HCT116 (cell line): ENCODE data around the gene DHX40. TPM values are rescaled to one million over a fixed set of nuclear protein-coding genes. Genes with fewer than 3 reads are reported as not detected.

Experiments
- ATAC-seq: fragments of 200-7000 bp; cut with Tn5 transposase; 2 replicates; pipeline ENCODE4 v1.9.1; 2020; ENCODE audit warnings: mild to moderate bottlenecking, moderate library complexity
- BruUV-seq: library from RNA; stranded (reverse); fragments of 400-500 nt; replicated peaks from 2 replicates; lab custom pipeline; 2021; lab: Mats Ljungman, UMichigan
- CTCF ChIA-PET: fragments of 300-600 bp; sonication (Branson Sonifier 250); formaldehyde crosslinking; loops from one replicate; lab custom pipeline; 2021; ENCODE audit warnings: antibody characterized with exemption; lab: Charles Lee
- POLR2A ChIA-PET: fragments of 300-600, 350-600 bp; sonication (Branson Sonifier 250); formaldehyde crosslinking; loops from one replicate; lab custom pipeline; 2021; ENCODE audit warnings: antibody characterized with exemption; lab: Charles Lee
- RAD21 ChIA-PET, 2 experiments: fragments of 300-600 bp; sonication (Branson Sonifier 250); formaldehyde crosslinking; loops; one replicate each; lab custom pipeline; 2023; ENCODE audit warnings: low total read pairs in 2 of 2; ENCODE audit not compliant: uncharacterized antibody in 2 of 2, unreplicated experiment in 2 of 2, low non-redundant PET in 1 of 2; lab: Charles Lee
- DNase-seq: peaks from one replicate; pipeline ENCODE4 v3.0.0-alpha.2; 2010; ENCODE audit warnings: low read depth, low spot score
- H2AFZ ChIP-seq: fragments of 200-600 bp; shearing (Covaris generic), sonication (generic); 2 replicates; pipeline ENCODE4 v1.6.1; 2017; ENCODE audit warnings: low read depth, mixed run types, mixed read lengths, antibody characterized with exemption, low read length; ENCODE audit not compliant: poor library complexity, severe bottlenecking
- H3K27ac ChIP-seq: 2 replicates; pipeline ENCODE4 v1.5.1; 2012; ENCODE audit warnings: low read depth, low read length
- H3K27me3 ChIP-seq: fragments of 200-600 bp; sonication (generic); 2 replicates; pipeline ENCODE4 v1.6.1; 2016; ENCODE audit warnings: mixed run types, low read length, mixed read lengths; ENCODE audit not compliant: insufficient read depth
- H3K36me3 ChIP-seq, 2 experiments: fragments of 200-500 bp in 1 of 2; fragments of 200-600 bp in 1 of 2; sonication (Bioruptor generic) in 1 of 2; sonication (generic) in 1 of 2; 2 replicates each; pipeline versions ENCODE4 v1.5.1 to v1.6.1; 2014 to 2016; ENCODE audit warnings: low read length in 2 of 2, inconsistent platforms in 1 of 2, mixed read lengths in 1 of 2, mixed run types in 1 of 2; ENCODE audit not compliant: insufficient read depth in 2 of 2, control insufficient read depth in 1 of 2
- H3K4me1 ChIP-seq, 2 experiments: fragments of 200-600 bp in 1 of 2; sonication (generic) in 1 of 2; 2 replicates each; pipeline versions ENCODE4 v1.5.1 to v1.6.1; 2012 to 2017; ENCODE audit warnings: low read length in 2 of 2, inconsistent platforms in 1 of 2, mild to moderate bottlenecking in 1 of 2, mixed read lengths in 1 of 2, mixed run types in 1 of 2, moderate library complexity in 1 of 2; ENCODE audit not compliant: insufficient read depth in 2 of 2, control insufficient read depth in 1 of 2
- H3K4me2 ChIP-seq: fragments of 200-600 bp; sonication (generic); 2 replicates; pipeline ENCODE4 v1.6.1; 2017; ENCODE audit warnings: mixed run types, low read length, mixed read lengths
- H3K4me3 ChIP-seq, 2 experiments: fragments of 200-600 bp in 1 of 2; sonication (generic) in 1 of 2; replicated peaks in 1 of 2; 2 replicates each; pipeline ENCODE4 v1.5.1; 2011 to 2016; ENCODE audit warnings: low read length in 2 of 2, control low read depth in 1 of 2, low read depth in 1 of 2, mild to moderate bottlenecking in 1 of 2, mixed read lengths in 1 of 2, mixed run types in 1 of 2
- H3K79me2 ChIP-seq: fragments of 200-600 bp; sonication (generic); 2 replicates; pipeline ENCODE4 v1.6.1; 2017; ENCODE audit warnings: mild to moderate bottlenecking, mixed run types, low read length, moderate library complexity, mixed read lengths; ENCODE audit not compliant: insufficient read depth
- H3K9ac ChIP-seq: fragments of 200-600 bp; sonication (generic); 2 replicates; pipeline ENCODE4 v1.6.1; 2016; ENCODE audit warnings: low read length, mixed read lengths
- H3K9me2 ChIP-seq: fragments of 200-600 bp; sonication (generic), shearing (Covaris generic); 2 replicates; pipeline ENCODE4 v1.6.1; 2017; ENCODE audit warnings: mixed run types, mild to moderate bottlenecking, moderate library complexity; ENCODE audit not compliant: insufficient read depth
- H3K9me3 ChIP-seq, 2 experiments: fragments of 200-500 bp in 1 of 2; fragments of 200-600 bp in 1 of 2; sonication (Bioruptor generic) in 1 of 2; sonication (generic) in 1 of 2; 2 replicates each; pipeline ENCODE4 v1.6.1; 2014 to 2017; ENCODE audit warnings: low read length in 2 of 2, mixed read lengths in 2 of 2, inconsistent platforms in 1 of 2, low read depth in 1 of 2, mild to moderate bottlenecking in 1 of 2, mixed run types in 1 of 2, moderate library complexity in 1 of 2; ENCODE audit not compliant: control insufficient read depth in 1 of 2, insufficient read depth in 1 of 2
- H4K20me1 ChIP-seq: fragments of 200-600 bp; sonication (generic), shearing (Covaris generic); 2 replicates; pipeline ENCODE4 v1.6.1; 2017; ENCODE audit warnings: mixed run types, mild to moderate bottlenecking, moderate library complexity; ENCODE audit not compliant: insufficient read depth
- CBX3 ChIP-seq: IDR thresholded peaks from 2 replicates; pipeline ENCODE4 v1.6.1; 2012; ENCODE audit warnings: low read depth
- CEBPB ChIP-seq: IDR thresholded peaks from 2 replicates; pipeline ENCODE4 v1.6.1; 2012; ENCODE audit warnings: low read depth
- ELF1 ChIP-seq: IDR thresholded peaks from 2 replicates; pipeline ENCODE4 v1.6.1; 2012; ENCODE audit warnings: low read depth, borderline replicate concordance
- EZH2 ChIP-seq: fragments of 200-600 bp; sonication (generic); IDR thresholded peaks from 2 replicates; pipeline ENCODE4 v1.6.1; 2017; ENCODE audit warnings: antibody characterized with exemption, mixed run types
- FOSL1 ChIP-seq: IDR thresholded peaks from 2 replicates; pipeline ENCODE4 v1.6.1; 2012; ENCODE audit warnings: low read depth
- POLR2A ChIP-seq: IDR thresholded peaks from 2 replicates; pipeline ENCODE4 v1.7.0; 2011; ENCODE audit warnings: borderline replicate concordance; ENCODE audit not compliant: insufficient read depth, insufficient read length; ENCODE audit errors: extremely low read depth
- POLR2AphosphoS5 ChIP-seq: IDR thresholded peaks from 2 replicates; pipeline ENCODE4 v1.6.1; 2011; ENCODE audit warnings: mild to moderate bottlenecking, low read depth, low read length, moderate library complexity
- RAD21 ChIP-seq: IDR thresholded peaks from 2 replicates; pipeline ENCODE4 v1.6.1; 2012; ENCODE audit warnings: low read depth, mild to moderate bottlenecking
- SIN3A ChIP-seq: IDR thresholded peaks from 2 replicates; pipeline ENCODE4 v1.6.1; 2012; ENCODE audit warnings: low read depth
- SP1 ChIP-seq: IDR thresholded peaks from 2 replicates; pipeline ENCODE4 v1.6.1; 2012; ENCODE audit warnings: low read depth
- SRF ChIP-seq: IDR thresholded peaks from 2 replicates; pipeline ENCODE4 v1.6.1; 2012; ENCODE audit warnings: low read depth
- TCF7L2 ChIP-seq: IDR thresholded peaks from 2 replicates; pipeline ENCODE4 v1.7.0; 2011; ENCODE audit warnings: borderline replicate concordance, inconsistent platforms; ENCODE audit not compliant: insufficient read depth, insufficient read length; ENCODE audit errors: extremely low read depth
- YY1 ChIP-seq: IDR thresholded peaks from 2 replicates; pipeline ENCODE4 v1.6.1; 2011; ENCODE audit warnings: low read length, low read depth, moderate library complexity, mild to moderate bottlenecking; ENCODE audit not compliant: insufficient replicate concordance; ENCODE audit errors: extremely low read depth
- ZFX ChIP-seq: fragments of 450-650 bp; IDR thresholded peaks from 2 replicates; pipeline ENCODE4 v1.6.1; 2017
- intact Hi-C: fragments of 100-400 bp; cut with micrococcal nuclease; formaldehyde crosslinking; loops from 2 replicates; pipeline ENCODE4 v1.10.0; 2022
- total RNA-seq: library from RNA; stranded (reverse); gene quantifications from one replicate; pipeline ENCODE4 v1.2.1, GENCODE V29; 2021; ENCODE audit not compliant: unreplicated experiment
- TF ChIP-seq, protein P1 (sequence below): IDR thresholded peaks from 2 replicates; pipeline ENCODE4 v1.6.1; 2012; ENCODE audit warnings: low read depth
- TF ChIP-seq, protein P2 (sequence below): IDR thresholded peaks from 2 replicates; pipeline ENCODE4 v1.6.1; 2012
- TF ChIP-seq, protein P3 (sequence below): IDR thresholded peaks from 2 replicates; pipeline ENCODE4 v1.6.1; 2011; ENCODE audit warnings: mild to moderate bottlenecking, low read length, moderate library complexity; ENCODE audit not compliant: insufficient replicate concordance; ENCODE audit errors: extremely low read depth

Gene DHX40
- total RNA-seq, 1 experiment from 2014 or later: 58.7 TPM

DNA sequence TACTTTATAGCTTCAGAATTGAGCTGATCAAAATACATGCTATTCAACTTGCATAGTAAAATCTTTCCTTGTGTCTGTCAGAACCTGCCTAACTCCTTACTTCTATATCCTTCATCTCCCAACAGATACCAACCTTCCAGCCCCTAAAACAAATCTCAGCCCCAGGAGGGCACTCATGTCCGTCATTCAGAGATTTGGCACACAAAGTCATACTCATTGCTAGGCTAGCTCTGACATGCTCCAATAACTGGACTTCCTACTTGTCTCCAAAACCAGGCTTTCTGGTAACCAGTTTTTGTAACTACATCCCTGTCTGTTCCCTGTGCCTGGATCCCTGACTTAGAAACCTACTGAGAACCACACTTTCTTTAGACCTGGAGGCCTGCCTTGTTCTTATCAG, 37.5 kb upstream of the DHX40 start:
- Histone ChIP-seq H3K9me2 (no peaks in the 10 kb centered on the region), H4K20me1 (no peaks in the 10 kb centered on the region), H3K4me3 (no peak overlapping the region), H3K9ac (no peak overlapping the region), H3K9me3 (no peaks in the 10 kb centered on the region), H3K36me3 (no peaks in the 10 kb centered on the region), H2AFZ (no peak overlapping the region), H3K27me3 (no peaks in the 10 kb centered on the region), H3K27ac (no peak overlapping the region), H3K4me1 (no peaks in the 10 kb centered on the region), H3K79me2 (no peaks in the 10 kb centered on the region), H3K4me2 (no peak overlapping the region)
- peak; percentile 5 for TF ChIP-seq POLR2A
- no peak for TF ChIP-seq SIN3A
- RAD21 ChIA-PET: no interaction called here
- CTCF ChIA-PET: no interaction called here
- DNase-seq: no peak
- BruUV-seq: no TSS peak
- intact Hi-C loops: no loop called here
- ATAC-seq: no peak
- POLR2A ChIA-PET: interaction anchor here (0.7 to 1.0 kb wide), 2 partner anchors 10 to 79 kb away, joined by 4 read pairs; no protein-coding TSS in a partner anchor

DNA sequence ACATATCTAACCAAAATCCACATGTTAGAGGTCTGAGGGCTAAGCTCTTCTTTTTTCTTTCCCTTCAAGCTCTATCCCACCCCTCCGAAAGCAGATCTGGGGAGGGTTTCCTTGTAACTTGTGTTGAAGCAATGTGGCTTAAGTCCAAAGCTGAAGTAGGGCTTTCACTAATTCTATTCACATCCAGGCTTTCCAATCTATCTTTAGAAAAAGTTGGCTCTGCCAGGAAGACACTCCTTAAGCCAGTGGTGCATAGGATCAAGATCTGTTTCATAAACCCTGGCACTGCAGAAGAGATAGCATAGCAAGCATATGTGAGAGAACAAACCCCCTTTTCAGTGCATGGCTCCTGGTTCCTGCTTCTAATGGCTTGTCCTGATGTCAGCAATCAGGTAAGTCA, 34.9 kb upstream of the DHX40 start:
- H3K4me3 ChIP-seq: no peak overlapping the region
- H3K4me2 ChIP-seq: no peak overlapping the region
- no peak overlapping the region for H2AFZ ChIP-seq
- no peaks in the 10 kb centered on the region for H3K4me1 ChIP-seq
- no peaks in the 10 kb centered on the region for H4K20me1 ChIP-seq
- no peaks in the 10 kb centered on the region for H3K9me3 ChIP-seq
- intact Hi-C loops: no loop called here
- H3K79me2 ChIP-seq: no peaks in the 10 kb centered on the region
- ChIA-PET RAD21 (no interaction called here), CTCF (interaction anchor here (1.2 to 1.6 kb wide), 2 partner anchors 9 to 137 kb away, joined by 3 to 7 read pairs; no protein-coding TSS in a partner anchor), POLR2A (no interaction called here)
- ATAC-seq (no peak), DNase-seq (no peak)
- H3K9me2 ChIP-seq: no peaks in the 10 kb centered on the region
- no peak overlapping the region for H3K27ac ChIP-seq
- no peak overlapping the region for H3K9ac ChIP-seq
- no peaks in the 10 kb centered on the region for H3K27me3 ChIP-seq
- no peaks in the 10 kb centered on the region for H3K36me3 ChIP-seq
- no TSS peak for BruUV-seq
- TF ChIP-seq, protein P1, sequence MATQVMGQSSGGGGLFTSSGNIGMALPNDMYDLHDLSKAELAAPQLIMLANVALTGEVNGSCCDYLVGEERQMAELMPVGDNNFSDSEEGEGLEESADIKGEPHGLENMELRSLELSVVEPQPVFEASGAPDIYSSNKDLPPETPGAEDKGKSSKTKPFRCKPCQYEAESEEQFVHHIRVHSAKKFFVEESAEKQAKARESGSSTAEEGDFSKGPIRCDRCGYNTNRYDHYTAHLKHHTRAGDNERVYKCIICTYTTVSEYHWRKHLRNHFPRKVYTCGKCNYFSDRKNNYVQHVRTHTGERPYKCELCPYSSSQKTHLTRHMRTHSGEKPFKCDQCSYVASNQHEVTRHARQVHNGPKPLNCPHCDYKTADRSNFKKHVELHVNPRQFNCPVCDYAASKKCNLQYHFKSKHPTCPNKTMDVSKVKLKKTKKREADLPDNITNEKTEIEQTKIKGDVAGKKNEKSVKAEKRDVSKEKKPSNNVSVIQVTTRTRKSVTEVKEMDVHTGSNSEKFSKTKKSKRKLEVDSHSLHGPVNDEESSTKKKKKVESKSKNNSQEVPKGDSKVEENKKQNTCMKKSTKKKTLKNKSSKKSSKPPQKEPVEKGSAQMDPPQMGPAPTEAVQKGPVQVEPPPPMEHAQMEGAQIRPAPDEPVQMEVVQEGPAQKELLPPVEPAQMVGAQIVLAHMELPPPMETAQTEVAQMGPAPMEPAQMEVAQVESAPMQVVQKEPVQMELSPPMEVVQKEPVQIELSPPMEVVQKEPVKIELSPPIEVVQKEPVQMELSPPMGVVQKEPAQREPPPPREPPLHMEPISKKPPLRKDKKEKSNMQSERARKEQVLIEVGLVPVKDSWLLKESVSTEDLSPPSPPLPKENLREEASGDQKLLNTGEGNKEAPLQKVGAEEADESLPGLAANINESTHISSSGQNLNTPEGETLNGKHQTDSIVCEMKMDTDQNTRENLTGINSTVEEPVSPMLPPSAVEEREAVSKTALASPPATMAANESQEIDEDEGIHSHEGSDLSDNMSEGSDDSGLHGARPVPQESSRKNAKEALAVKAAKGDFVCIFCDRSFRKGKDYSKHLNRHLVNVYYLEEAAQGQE: no peak
- TF ChIP-seq ELF1 (no peak), EZH2 (no peak), SIN3A (no peak), TCF7L2 (no peak), RAD21 (no peak), POLR2AphosphoS5 (no peak), YY1 (no peak), SRF (no peak), CEBPB (no peak), ZFX (no peak), CBX3 (no peak), SP1 (no peak), FOSL1 (no peak)
- TF ChIP-seq, protein P2, sequence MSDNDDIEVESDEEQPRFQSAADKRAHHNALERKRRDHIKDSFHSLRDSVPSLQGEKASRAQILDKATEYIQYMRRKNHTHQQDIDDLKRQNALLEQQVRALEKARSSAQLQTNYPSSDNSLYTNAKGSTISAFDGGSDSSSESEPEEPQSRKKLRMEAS: no peak
- TF ChIP-seq, protein P3, sequence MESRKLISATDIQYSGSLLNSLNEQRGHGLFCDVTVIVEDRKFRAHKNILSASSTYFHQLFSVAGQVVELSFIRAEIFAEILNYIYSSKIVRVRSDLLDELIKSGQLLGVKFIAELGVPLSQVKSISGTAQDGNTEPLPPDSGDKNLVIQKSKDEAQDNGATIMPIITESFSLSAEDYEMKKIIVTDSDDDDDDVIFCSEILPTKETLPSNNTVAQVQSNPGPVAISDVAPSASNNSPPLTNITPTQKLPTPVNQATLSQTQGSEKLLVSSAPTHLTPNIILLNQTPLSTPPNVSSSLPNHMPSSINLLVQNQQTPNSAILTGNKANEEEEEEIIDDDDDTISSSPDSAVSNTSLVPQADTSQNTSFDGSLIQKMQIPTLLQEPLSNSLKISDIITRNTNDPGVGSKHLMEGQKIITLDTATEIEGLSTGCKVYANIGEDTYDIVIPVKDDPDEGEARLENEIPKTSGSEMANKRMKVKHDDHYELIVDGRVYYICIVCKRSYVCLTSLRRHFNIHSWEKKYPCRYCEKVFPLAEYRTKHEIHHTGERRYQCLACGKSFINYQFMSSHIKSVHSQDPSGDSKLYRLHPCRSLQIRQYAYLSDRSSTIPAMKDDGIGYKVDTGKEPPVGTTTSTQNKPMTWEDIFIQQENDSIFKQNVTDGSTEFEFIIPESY: no peak
